SU-DHL-6 (cell line): ENCODE data around the gene UVSSA.

Experiments used
- H2AFZ ChIP-seq: fragments of 200-600 bp; sonication (generic); 2 replicates; pipeline ENCODE4 v1.6.1; 2014; ENCODE audit warnings: low read depth, mild to moderate bottlenecking, moderate library complexity, mixed read lengths, antibody characterized with exemption, low read length; ENCODE audit not compliant: severe bottlenecking
- H3F3A ChIP-seq: fragments of 200-600 bp; shearing (Covaris generic); 2 replicates; pipeline ENCODE4 v1.6.0; 2016; ENCODE audit warnings: antibody characterized with exemption, mild to moderate bottlenecking; ENCODE audit not compliant: insufficient read depth
- H3K27ac ChIP-seq: fragments of 200-600 bp; sonication (generic); 2 replicates; pipeline ENCODE4 v1.5.1; 2016; ENCODE audit warnings: low read depth, mild to moderate bottlenecking, low read length, moderate library complexity, mixed read lengths
- H3K27me3 ChIP-seq: fragments of 200-600 bp; sonication (generic), shearing (Covaris generic); 2 replicates; pipeline ENCODE4 v1.6.0; 2014; ENCODE audit warnings: mild to moderate bottlenecking, low read length
- H3K36me3 ChIP-seq: fragments of 200-600 bp; sonication (generic); 2 replicates; pipeline ENCODE4 v1.6.1; 2014; ENCODE audit warnings: mild to moderate bottlenecking, low read length, mixed read lengths
- H3K4me2 ChIP-seq: fragments of 300-600, 200-600 bp; shearing (Covaris generic), sonication (generic); 2 replicates; pipeline ENCODE4 v1.6.0; 2014; ENCODE audit warnings: low read length, low read depth, mild to moderate bottlenecking; ENCODE audit not compliant: poor library complexity, severe bottlenecking
- H3K4me3 ChIP-seq: fragments of 200-600 bp; sonication (generic); 2 replicates; pipeline ENCODE4 v1.5.1; 2014; ENCODE audit warnings: antibody characterized with exemption, low read length, mild to moderate bottlenecking, mixed read lengths; ENCODE audit not compliant: insufficient read depth, poor library complexity, severe bottlenecking
- H3K79me2 ChIP-seq: fragments of 200-600 bp; sonication (generic); 2 replicates; pipeline ENCODE4 v1.6.1; 2014; ENCODE audit warnings: mild to moderate bottlenecking, low read length, moderate library complexity; ENCODE audit not compliant: insufficient read depth
- H3K9ac ChIP-seq: fragments of 200-600 bp; sonication (generic); 2 replicates; pipeline ENCODE4 v1.7.0; 2014; ENCODE audit warnings: mild to moderate bottlenecking, low read length
- H3K9me2 ChIP-seq: fragments of 200-600 bp; sonication (generic); replicated peaks from 2 replicates; pipeline ENCODE4 v1.6.1; 2014; ENCODE audit warnings: low read length; ENCODE audit not compliant: insufficient read depth
- H3K9me3 ChIP-seq: fragments of 200-600 bp; sonication (generic); 2 replicates; pipeline ENCODE4 v1.6.1; 2014; ENCODE audit warnings: low read length, mixed read lengths; ENCODE audit not compliant: insufficient read depth
- H4K20me1 ChIP-seq: fragments of 200-600 bp; sonication (generic); 2 replicates; pipeline ENCODE4 v1.6.1; 2014; ENCODE audit warnings: low read depth, mild to moderate bottlenecking, antibody characterized with exemption, low read length, moderate library complexity, mixed read lengths
- EZH2phosphoT487 ChIP-seq: fragments of 200-600 bp; sonication (generic), shearing (Covaris generic); conservative IDR thresholded peaks from 2 replicates; pipeline ENCODE4 v1.6.1; 2018; ENCODE audit warnings: mild to moderate bottlenecking, antibody characterized with exemption, low read length, moderate library complexity, mixed read lengths
- TF ChIP-seq, protein P1 (sequence below): fragments of 200-600 bp; sonication (generic); IDR thresholded peaks from one replicate; pipeline ENCODE4 v1.5.1; 2017; ENCODE audit warnings: antibody characterized with exemption, mild to moderate bottlenecking, low read length, moderate library complexity; ENCODE audit not compliant: insufficient read depth, poor library complexity, severe bottlenecking

Gene UVSSA

DNA sequence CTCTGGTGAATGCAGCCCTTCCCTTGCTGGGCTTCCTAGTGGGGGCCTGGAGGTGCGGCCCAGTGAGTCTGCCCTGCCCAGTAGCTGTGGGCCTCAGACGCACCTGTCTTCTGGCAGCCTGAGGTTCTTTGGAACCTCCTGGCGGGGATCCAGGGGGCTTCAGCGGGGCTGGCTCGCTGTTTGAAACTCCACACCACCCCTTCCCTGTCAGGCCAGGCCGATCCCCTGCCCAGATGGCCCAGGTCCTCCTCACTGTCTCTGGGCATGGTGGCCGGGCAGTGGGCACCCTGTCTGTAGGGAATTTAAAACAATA is 69.9 kb downstream of the UVSSA start:
- Histone ChIP-seq H3K9me2 (no peaks in the 10 kb centered on the region), H4K20me1 (no peaks in the 10 kb centered on the region), H3K4me3 (no peak overlapping the region), H3K79me2 (no peaks in the 10 kb centered on the region), H3F3A (no peaks in the 10 kb centered on the region), H3K36me3 (no peaks in the 10 kb centered on the region), H3K9me3 (no peaks in the 10 kb centered on the region), H3K27me3 (no peaks in the 10 kb centered on the region), H3K4me2 (no peak overlapping the region), H2AFZ (no peak overlapping the region), H3K27ac (no peak overlapping the region), H3K9ac (no peak overlapping the region)
- TF ChIP-seq, protein P1, sequence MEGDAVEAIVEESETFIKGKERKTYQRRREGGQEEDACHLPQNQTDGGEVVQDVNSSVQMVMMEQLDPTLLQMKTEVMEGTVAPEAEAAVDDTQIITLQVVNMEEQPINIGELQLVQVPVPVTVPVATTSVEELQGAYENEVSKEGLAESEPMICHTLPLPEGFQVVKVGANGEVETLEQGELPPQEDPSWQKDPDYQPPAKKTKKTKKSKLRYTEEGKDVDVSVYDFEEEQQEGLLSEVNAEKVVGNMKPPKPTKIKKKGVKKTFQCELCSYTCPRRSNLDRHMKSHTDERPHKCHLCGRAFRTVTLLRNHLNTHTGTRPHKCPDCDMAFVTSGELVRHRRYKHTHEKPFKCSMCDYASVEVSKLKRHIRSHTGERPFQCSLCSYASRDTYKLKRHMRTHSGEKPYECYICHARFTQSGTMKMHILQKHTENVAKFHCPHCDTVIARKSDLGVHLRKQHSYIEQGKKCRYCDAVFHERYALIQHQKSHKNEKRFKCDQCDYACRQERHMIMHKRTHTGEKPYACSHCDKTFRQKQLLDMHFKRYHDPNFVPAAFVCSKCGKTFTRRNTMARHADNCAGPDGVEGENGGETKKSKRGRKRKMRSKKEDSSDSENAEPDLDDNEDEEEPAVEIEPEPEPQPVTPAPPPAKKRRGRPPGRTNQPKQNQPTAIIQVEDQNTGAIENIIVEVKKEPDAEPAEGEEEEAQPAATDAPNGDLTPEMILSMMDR, result no peak
- TF ChIP-seq EZH2phosphoT487, result no peak

DNA sequence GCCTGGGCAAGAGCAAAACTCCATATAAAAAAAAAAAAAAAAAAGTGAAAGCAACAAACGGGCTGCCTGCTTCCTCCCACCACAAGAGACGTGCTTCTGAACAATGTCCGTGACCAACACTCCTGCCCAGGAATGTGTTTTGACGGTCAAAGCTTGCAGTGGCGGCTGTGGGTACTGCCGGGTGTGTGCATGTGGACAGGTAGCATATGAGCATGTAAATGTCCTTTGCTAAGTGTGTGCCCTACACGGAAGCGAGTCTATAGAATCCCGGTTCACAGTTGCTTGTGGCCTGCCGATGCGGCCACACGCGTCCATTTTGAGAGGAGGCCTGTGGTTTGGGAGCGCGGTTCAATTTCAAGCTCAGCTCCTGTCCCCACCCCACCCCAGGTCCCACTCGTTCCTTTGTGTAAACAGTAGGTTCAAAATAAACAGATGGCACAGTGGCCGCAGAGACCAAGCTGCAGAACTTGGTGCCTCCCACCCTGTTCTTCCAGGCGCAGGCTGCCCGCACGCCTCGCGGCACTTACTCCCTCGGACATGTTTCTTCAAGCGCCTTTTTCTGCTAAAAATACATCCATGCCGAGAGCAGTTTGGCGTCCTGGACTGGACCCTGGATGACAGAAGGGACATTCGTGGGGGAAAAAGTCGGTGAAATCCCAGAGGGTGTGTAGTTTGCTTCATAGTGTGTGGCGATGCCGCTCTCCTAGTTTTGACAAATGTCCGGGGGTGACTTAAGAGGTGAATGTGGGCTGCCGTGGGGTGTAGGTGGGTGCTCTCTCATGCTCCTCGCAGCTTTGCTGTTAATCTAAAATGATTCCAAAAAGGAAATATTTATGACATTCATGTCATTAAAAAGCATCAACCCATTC is 70.7 kb downstream of the UVSSA start:
- Histone ChIP-seq H3K36me3 (no peaks in the 10 kb centered on the region), H3K4me3 (no peak overlapping the region), H4K20me1 (no peaks in the 10 kb centered on the region), H2AFZ (no peak overlapping the region), H3K9ac (no peak overlapping the region), H3K9me3 (no peaks in the 10 kb centered on the region), H3K79me2 (no peaks in the 10 kb centered on the region), H3K27me3 (no peaks in the 10 kb centered on the region), H3K4me2 (no peak overlapping the region), H3K9me2 (no peaks in the 10 kb centered on the region), H3F3A (no peaks in the 10 kb centered on the region), H3K27ac (no peak overlapping the region)
- TF ChIP-seq, protein P1, result no peak
- TF ChIP-seq EZH2phosphoT487, result no peak

DNA sequence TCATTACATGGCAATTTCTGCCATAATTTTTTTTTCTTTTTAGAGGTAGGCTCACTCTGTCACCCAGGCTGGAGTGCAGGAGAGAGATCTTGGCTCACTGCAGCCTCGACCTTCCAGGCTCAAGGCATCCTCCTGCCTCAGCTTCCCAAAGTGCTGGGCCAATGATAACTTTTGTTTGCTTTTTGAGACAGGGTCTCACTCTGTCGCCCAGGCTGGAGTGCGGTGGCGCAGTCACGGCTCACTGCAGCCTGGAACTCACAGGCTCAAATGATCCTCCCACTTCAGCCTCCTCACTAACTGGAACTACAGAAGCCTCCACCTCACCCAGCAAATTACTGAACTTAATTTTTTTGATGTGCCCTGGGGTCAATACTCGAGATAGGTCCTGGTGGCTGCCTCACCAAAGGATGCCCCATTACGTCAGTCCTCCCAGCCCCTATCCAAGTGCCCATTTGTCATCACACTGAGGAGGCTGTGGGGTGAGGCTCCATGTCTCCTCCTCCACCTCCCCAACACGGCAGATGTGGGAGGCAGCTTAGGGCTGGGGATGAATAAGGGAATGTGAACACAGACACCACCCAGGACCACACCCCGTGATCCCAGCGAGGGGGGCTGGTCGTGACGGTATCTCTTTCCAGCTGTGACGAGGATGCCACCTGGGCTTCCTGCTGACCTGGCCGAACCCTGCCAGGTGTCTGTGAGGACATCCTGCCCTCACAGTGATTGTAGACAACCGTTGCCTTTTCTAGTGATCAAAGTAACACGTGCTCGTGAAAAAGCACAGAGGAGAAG is 71.7 kb downstream of the UVSSA start:
- Histone ChIP-seq H3K36me3 (no peaks in the 10 kb centered on the region), H3K9ac (no peak overlapping the region), H3K4me2 (no peak overlapping the region), H3K79me2 (no peaks in the 10 kb centered on the region), H3K4me3 (no peak overlapping the region), H3K9me3 (no peaks in the 10 kb centered on the region), H2AFZ (no peak overlapping the region), H3F3A (no peaks in the 10 kb centered on the region), H3K27ac (no peak overlapping the region), H3K27me3 (no peaks in the 10 kb centered on the region), H4K20me1 (no peaks in the 10 kb centered on the region), H3K9me2 (no peaks in the 10 kb centered on the region)
- TF ChIP-seq EZH2phosphoT487, result no peak
- TF ChIP-seq, protein P1, result no peak
